Ishikawa (cell line): Measurements from ENCODE around the gene TOR4A.

Experiments used
- CEBPB ChIP-seq: IDR thresholded peaks from 2 replicates; pipeline ENCODE4 v1.6.1; 2012
- EP300 ChIP-seq: IDR thresholded peaks from 2 replicates; pipeline ENCODE4 v1.6.1; 2012; ENCODE audit warnings: borderline replicate concordance
- FOXM1 ChIP-seq: IDR thresholded peaks from 2 replicates; pipeline ENCODE4 v1.6.1; 2012; ENCODE audit warnings: low read depth, borderline replicate concordance
- MAX ChIP-seq: IDR thresholded peaks from 2 replicates; pipeline ENCODE4 v1.6.1; 2012
- NFIC ChIP-seq: IDR thresholded peaks from 2 replicates; pipeline ENCODE4 v1.6.1; 2012
- REST ChIP-seq: IDR thresholded peaks from 2 replicates; pipeline ENCODE4 v1.6.1; 2012; ENCODE audit warnings: low read depth, mild to moderate bottlenecking
- TCF12 ChIP-seq: IDR thresholded peaks from 2 replicates; pipeline ENCODE4 v1.6.1; 2012; ENCODE audit warnings: low read depth
- USF1 ChIP-seq: IDR thresholded peaks from 2 replicates; pipeline ENCODE4 v1.6.1; 2012
- YY1 ChIP-seq: IDR thresholded peaks from 2 replicates; pipeline ENCODE4 v1.6.1; 2012; ENCODE audit warnings: low read depth
- ZBTB7A ChIP-seq: IDR thresholded peaks from 2 replicates; pipeline ENCODE4 v1.6.1; 2012; ENCODE audit warnings: low read depth

- TF ChIP-seq FOXM1 (no peak), TCF12 (no peak), ZBTB7A (no peak), YY1 (no peak), MAX (no peak), EP300 (no peak), USF1 (no peak), NFIC (no peak), REST (no peak), CEBPB (no peak)
These were observed 47.6 kb downstream of the TOR4A start for GRCh38 chr9:137325124-137325523.
